ENCODE measurements around the gene HPS3.
"Not testable (repeated sequence)": the region's sequence is repeated elsewhere in the genome, so short reads cannot be mapped to it uniquely, and the experiment has no call there.

GRCh38 chr3:149219380-149220121, 90.1 kb downstream of the HPS3 start:
- TF ChIP-seq CTCF (IDR thresholded peaks at IDR 0.05); POLR2AphosphoS5 (IDR thresholded peaks at IDR 0.05; ENCODE audit: low read depth, low read length); SIN3A (IDR thresholded peaks at IDR 0.05; ENCODE audit: borderline replicate concordance, low read depth, low read length); RAD21 (IDR thresholded peaks at IDR 0.05; ENCODE audit: low read length): not testable (repeated sequence)

Measured in SK-N-SH (cell line).